ENCODE measurements around the gene TNPO3.

Gene TNPO3

DNA sequence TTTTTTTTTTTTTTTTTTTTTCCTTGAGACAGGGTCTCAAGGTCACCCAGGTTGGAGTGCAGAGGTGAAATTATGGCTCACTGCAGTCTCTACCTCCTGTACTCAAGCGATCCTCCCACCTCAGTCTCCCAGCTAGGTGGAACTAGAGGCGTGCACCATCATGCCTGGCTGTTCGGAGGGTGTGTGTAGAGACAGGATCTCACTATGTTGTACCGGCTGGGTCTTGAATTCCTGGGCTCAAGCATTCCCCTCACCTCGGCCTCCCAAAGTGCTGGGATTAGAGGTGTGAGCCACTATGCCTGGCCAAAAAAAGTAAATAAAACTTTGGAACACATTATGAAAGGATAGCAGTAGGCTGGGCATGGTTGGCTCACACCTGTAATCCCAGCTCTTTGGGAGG lies 39.6 kb upstream of the TNPO3 start:
- TF ChIP-seq, protein P1, sequence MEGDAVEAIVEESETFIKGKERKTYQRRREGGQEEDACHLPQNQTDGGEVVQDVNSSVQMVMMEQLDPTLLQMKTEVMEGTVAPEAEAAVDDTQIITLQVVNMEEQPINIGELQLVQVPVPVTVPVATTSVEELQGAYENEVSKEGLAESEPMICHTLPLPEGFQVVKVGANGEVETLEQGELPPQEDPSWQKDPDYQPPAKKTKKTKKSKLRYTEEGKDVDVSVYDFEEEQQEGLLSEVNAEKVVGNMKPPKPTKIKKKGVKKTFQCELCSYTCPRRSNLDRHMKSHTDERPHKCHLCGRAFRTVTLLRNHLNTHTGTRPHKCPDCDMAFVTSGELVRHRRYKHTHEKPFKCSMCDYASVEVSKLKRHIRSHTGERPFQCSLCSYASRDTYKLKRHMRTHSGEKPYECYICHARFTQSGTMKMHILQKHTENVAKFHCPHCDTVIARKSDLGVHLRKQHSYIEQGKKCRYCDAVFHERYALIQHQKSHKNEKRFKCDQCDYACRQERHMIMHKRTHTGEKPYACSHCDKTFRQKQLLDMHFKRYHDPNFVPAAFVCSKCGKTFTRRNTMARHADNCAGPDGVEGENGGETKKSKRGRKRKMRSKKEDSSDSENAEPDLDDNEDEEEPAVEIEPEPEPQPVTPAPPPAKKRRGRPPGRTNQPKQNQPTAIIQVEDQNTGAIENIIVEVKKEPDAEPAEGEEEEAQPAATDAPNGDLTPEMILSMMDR (IDR thresholded peaks at IDR 0.05; ENCODE audit: low read depth, low read length, missing control alignments): no peak
- H3K4me3 ChIP-seq (ENCODE audit: low read depth, low read length): no peak overlapping the region
- no peak for DNase-seq (ENCODE audit: low read depth)

DNA sequence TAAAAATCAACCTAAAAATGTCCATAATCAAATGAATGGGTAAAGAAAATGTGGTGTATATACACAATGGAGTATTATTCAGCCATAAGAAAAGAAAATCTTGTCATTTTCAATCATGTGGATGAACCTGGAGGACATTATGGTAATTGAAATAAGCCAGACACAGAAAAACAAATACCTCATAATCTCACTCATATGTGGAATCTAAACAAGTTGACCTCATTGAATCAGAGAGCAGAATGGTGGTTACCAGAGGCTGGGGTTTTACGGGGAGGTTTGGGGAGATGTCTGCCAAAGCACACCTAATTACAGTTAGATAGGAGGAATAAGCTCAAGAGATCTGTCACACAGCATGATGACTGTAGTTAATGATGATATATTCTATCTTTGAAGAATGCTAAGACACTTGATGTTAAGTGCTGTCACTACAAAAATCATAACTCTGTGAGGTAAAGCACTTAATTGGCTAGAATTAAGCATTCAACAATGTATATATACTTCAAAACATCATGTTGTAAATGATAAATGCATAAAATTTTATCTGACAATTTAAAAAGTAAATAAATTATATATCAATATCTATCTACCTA lies 39.1 kb upstream of the TNPO3 start:
- no peak overlapping the region for H3K4me3 ChIP-seq (ENCODE audit: low read depth, low read length)
- DNase-seq (ENCODE audit: low read depth): no peak
- TF ChIP-seq, protein P1 (IDR thresholded peaks at IDR 0.05; ENCODE audit: low read depth, low read length, missing control alignments): no peak

DNA sequence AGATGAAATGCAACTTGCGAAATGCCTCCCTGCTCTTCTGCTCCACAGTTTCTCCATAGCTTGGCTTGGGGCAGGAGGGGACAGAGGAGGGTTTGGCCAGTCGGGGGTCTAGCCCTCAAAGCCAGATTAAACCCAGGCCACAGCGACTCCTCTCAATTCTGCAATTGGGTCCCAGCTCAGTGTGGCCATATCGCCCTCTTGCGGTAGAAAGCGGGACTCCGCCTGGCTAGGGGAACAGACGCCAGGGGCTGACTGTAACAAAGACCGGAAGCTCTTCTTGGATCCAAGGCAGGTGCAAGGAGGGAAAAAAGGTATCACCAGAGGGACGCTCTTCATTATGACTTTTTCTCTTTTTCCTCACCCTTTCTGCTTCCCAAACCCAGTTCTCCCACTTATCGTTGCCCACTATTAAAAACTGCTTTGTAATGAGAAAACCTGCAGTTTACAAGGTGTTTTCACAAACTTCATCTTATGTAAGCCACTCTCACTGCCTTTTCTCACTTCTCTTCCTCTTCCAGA lies 36.6 kb upstream of the TNPO3 start:
- DNase-seq (ENCODE audit: low read depth): peak; percentile 64
- H3K4me3 ChIP-seq (ENCODE audit: low read depth, low read length): no peak overlapping the region
- TF ChIP-seq, protein P1 (IDR thresholded peaks at IDR 0.05; ENCODE audit: low read depth, low read length, missing control alignments): peak; percentile 100

DNA sequence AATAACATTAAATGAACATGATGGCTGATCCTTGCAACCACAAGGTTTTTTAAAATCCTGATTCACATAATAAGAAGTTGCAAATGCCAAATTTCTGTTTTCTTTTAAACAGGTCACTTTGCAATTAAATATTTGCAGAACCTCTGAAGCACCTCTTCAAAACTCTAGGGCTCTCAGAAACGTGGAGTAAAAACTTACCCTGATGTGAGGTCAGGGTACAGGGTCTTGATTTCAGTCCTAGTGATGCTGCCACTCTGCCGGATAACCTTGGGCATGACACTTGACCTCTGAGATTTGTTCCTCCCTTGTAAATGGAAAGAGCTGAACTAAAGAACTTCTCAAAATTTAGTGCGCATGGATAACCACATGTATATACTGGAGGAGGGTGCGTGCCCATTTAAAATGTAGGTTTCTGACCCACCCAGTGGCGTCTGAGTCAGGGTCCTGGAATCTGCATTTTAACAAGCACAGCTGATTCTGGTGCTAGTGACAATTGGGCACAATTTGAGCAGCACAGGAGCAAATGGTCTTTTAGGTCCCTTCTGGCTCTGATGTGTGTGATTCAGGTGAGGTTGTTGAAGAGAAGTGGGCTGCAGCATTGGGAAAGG lies 35.5 kb upstream of the TNPO3 start:
- H3K4me3 ChIP-seq (ENCODE audit: low read depth, low read length): no peak overlapping the region
- no peak for DNase-seq (ENCODE audit: low read depth)
- TF ChIP-seq, protein P1 (IDR thresholded peaks at IDR 0.05; ENCODE audit: low read depth, low read length, missing control alignments): no peak

DNA sequence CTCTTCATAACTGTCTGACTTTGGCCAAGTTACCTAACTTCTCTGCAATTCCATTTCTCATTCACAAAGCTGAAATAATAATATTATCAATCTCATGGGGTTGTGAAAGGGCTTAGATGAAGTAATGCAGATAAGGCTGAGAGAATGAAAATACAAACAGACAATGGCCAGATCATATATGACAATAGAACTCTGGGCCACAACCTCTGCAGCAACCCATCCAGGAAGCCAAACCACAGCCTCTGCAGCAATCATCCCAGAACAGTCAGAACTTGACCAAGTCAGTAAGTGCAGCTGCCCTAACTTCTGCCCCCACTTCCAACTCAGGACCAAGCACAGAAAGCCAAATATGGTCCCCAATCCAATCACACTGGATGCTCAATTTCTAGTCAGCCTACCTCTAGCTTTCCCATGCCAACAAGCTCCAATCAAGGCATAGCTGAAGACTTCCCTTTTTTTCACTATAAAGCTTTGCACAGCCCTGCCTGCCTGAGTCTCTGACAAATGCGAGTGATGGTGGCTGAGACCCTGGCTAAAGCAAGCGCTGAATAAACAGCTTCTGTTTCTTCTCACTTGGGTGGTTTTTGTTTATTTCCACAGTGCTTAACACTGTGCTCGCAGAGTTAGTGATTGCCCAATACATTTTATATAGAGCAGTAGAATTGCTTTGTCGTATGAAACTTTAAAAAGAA lies 34.8 kb upstream of the TNPO3 start:
- TF ChIP-seq, protein P1 (IDR thresholded peaks at IDR 0.05; ENCODE audit: low read depth, low read length, missing control alignments): no peak
- no peak overlapping the region for H3K4me3 ChIP-seq (ENCODE audit: low read depth, low read length)
- peak; percentile 59 for DNase-seq (ENCODE audit: low read depth)

DNA sequence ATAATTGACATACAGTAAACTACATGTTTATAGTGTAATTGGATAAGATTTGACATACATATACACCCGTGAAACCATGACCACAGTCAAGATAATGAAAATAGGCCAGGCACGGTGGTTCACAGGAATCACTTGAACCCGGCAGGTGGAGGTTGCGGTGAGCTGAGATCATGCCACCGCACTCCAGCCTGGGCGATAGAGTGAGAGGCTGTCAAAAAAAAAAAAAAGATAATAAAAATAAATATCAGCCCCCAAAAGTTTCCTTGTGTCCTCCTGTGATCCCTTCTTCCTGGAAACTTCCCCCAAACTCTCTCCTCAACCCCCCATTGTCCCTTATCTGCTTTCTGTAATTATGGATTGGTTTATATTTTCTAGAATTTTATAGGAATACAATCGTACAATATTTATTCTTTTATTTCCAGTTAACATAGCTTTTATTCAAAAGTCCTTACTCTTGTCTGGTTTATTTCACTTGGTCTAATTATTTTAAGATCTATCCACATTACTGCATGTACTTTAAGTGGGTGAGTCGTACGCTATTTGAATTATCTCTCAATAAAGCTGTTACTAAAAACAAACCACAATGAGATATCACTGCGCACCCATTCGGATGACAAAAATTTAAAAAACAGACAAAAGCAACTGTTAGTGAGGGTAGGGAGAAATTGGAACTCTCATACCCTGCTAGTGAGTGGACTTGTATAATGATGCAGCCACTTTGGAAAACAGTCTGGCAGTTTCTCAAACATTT lies 30.1 kb upstream of the TNPO3 start:
- no peak overlapping the region for H3K4me3 ChIP-seq (ENCODE audit: low read depth, low read length)
- no peak for DNase-seq (ENCODE audit: low read depth)
- TF ChIP-seq, protein P1 (IDR thresholded peaks at IDR 0.05; ENCODE audit: low read depth, low read length, missing control alignments): no peak
